Gastrocnemius medialis (tissue), 4 donors: ENCODE results near the gene SERPINE3.

ENCODE experiments used
- CTCF ChIP-seq, 5 experiments: fragments of 450-650 bp in 3 of 5; fragments of 200-600 bp in 2 of 5; sonication (generic) in 2 of 5; IDR thresholded peaks in 4 of 5; conservative IDR thresholded peaks in 1 of 5; 1 replicate in 4 of 5; 2 replicates in 1 of 5; pipeline ENCODE4 v1.5.1; 2016 to 2019; ENCODE audit warnings: antibody characterized with exemption in 5 of 5, mild to moderate bottlenecking in 3 of 5, moderate library complexity in 3 of 5
- POLR2A ChIP-seq, 2 donors: fragments of 450-650 bp; IDR thresholded peaks; one replicate each; pipeline ENCODE4 v1.6.1; 2017; ENCODE audit warnings: antibody characterized with exemption in 2 of 2, mild to moderate bottlenecking in 2 of 2, moderate library complexity in 2 of 2

- no peak for TF ChIP-seq CTCF (IDR thresholded peaks at IDR 0.05 in 4 of 5, conservative IDR thresholded peaks at IDR 0.05 in 1 of 5)
- TF ChIP-seq POLR2A (IDR thresholded peaks at IDR 0.05), result no peak
Observed at GRCh38 chr13:51342706-51343105, 3.2 kb downstream of the SERPINE3 start.
